ENCODE data around the gene ADAMTS3. TPM values are rescaled to one million over a fixed set of nuclear protein-coding genes. Genes with fewer than 3 reads are reported as not detected.

ADAMTS3 gene
- total RNA-seq, 8 experiments from 2014 or later, result 0.85 to 90.7 (median 5.3) TPM

- Histone ChIP-seq H3K27ac (no peak overlapping the region), H3K4me3 (no peak overlapping the region), H3K4me1 (replicated peaks in 1 of 2) (no peaks in the 10 kb centered on the region)
- peak in 4 of 8 experiments; percentile 19 to 78 (median 31) for ATAC-seq (replicated peaks in 6 of 8)
- WGBS, 10 experiments, result 33 to 100% (median 63%) methylated on average over 1 to 3 of the region's 3 CpGs; no CpG with 5 or more reads in 1 of the 10 experiments
- in situ Hi-C loops (cut with MboI; ENCODE audit: low pct_unique_long_range_greater_than_20kb in 2 of 9, low sequenced_read_pairs in 9 of 9, unreplicated experiment in 9 of 9), result no loop called here
Measured at GRCh38 chr4:72410158-72410557, 158.9 kb downstream of the ADAMTS3 start.

GRCh38 chr4:72408568-72408967, 160.5 kb downstream of the ADAMTS3 start:
- H3K27ac ChIP-seq, result no peak overlapping the region
- no peak for ATAC-seq (replicated peaks in 6 of 8)
- H3K4me3 ChIP-seq, result no peak overlapping the region
- 20 to 80% (median 50%) methylated on average over 1 to 2 of the region's 4 CpGs; no CpG with 5 or more reads in 1 of the 10 experiments for WGBS, 10 experiments
- H3K4me1 ChIP-seq (replicated peaks in 1 of 2), result no peaks in the 10 kb centered on the region
- in situ Hi-C loops (cut with MboI; ENCODE audit: low pct_unique_long_range_greater_than_20kb in 2 of 9, low sequenced_read_pairs in 9 of 9, unreplicated experiment in 9 of 9), result no loop called here

- no peak overlapping the region for H3K27ac ChIP-seq
- ATAC-seq (replicated peaks in 6 of 8), result peak in 2 of 8 experiments; percentile 51 to 64
- in situ Hi-C loops (cut with MboI; ENCODE audit: low pct_unique_long_range_greater_than_20kb in 2 of 9, low sequenced_read_pairs in 9 of 9, unreplicated experiment in 9 of 9), result no loop called here
- H3K4me3 ChIP-seq, result no peak overlapping the region
- H3K4me1 ChIP-seq (replicated peaks in 1 of 2), result no peaks in the 10 kb centered on the region
Measured at GRCh38 chr4:72405417-72405816, 163.6 kb downstream of the ADAMTS3 start.

GRCh38 chr4:72397314-72397713, 171.7 kb downstream of the ADAMTS3 start:
- ATAC-seq (replicated peaks in 6 of 8), result no peak
- 60 to 100% (median 90%) methylated on average over 2 to 4 of the region's 7 CpGs; no CpG with 5 or more reads in 3 of the 10 experiments for WGBS, 10 experiments
- no peak overlapping the region for H3K4me3 ChIP-seq
- no peaks in the 10 kb centered on the region for H3K4me1 ChIP-seq (replicated peaks in 1 of 2)
- no peak overlapping the region for H3K27ac ChIP-seq
- in situ Hi-C loops (cut with MboI; ENCODE audit: low pct_unique_long_range_greater_than_20kb in 2 of 9, low sequenced_read_pairs in 9 of 9, unreplicated experiment in 9 of 9), result no loop called here

- WGBS, 10 experiments, result 0 to 91% (median 71%) methylated on average over 1 to 3 of the region's 3 CpGs
- in situ Hi-C loops (cut with MboI; ENCODE audit: low pct_unique_long_range_greater_than_20kb in 2 of 9, low sequenced_read_pairs in 9 of 9, unreplicated experiment in 9 of 9), result no loop called here
- no peaks in the 10 kb centered on the region for H3K4me1 ChIP-seq (replicated peaks in 1 of 2)
- H3K27ac ChIP-seq, result peak overlapping the region in 1 of 2 donors; percentile 3
- peak in 1 of 8 experiments; percentile 37 for ATAC-seq (replicated peaks in 6 of 8)
- no peak overlapping the region for H3K4me3 ChIP-seq
Measured at GRCh38 chr4:72394012-72394663, 174.9 kb downstream of the ADAMTS3 start.

- no peak overlapping the region for H3K4me3 ChIP-seq
- WGBS, 10 experiments, result 60 to 100% (median 100%) methylated on average over 1 to 2 of the region's 2 CpGs
- H3K27ac ChIP-seq, result no peak overlapping the region
- no peaks in the 10 kb centered on the region for H3K4me1 ChIP-seq (replicated peaks in 1 of 2)
- in situ Hi-C loops (cut with MboI; ENCODE audit: low pct_unique_long_range_greater_than_20kb in 2 of 9, low sequenced_read_pairs in 9 of 9, unreplicated experiment in 9 of 9), result no loop called here
- ATAC-seq (replicated peaks in 6 of 8), result no peak
Measured at GRCh38 chr4:72391281-72391680, 177.7 kb downstream of the ADAMTS3 start.

- no peak for ATAC-seq (replicated peaks in 6 of 8)
- Histone ChIP-seq H3K4me3 (no peak overlapping the region), H3K27ac (no peak overlapping the region), H3K4me1 (replicated peaks in 1 of 2) (no peaks in the 10 kb centered on the region)
- WGBS, 10 experiments, result 83 to 100% (median 100%) methylated on average over 1 of the region's 1 CpG; no CpG with 5 or more reads in 3 of the 10 experiments
- in situ Hi-C loops (cut with MboI; ENCODE audit: low pct_unique_long_range_greater_than_20kb in 2 of 9, low sequenced_read_pairs in 9 of 9, unreplicated experiment in 9 of 9), result no loop called here
Measured at GRCh38 chr4:72390409-72390808, 178.6 kb downstream of the ADAMTS3 start.

GRCh38 chr4:72388521-72388920, 180.5 kb downstream of the ADAMTS3 start:
- WGBS, 10 experiments, result 63 to 100% (median 100%) methylated on average over 1 of the region's 1 CpG; no CpG with 5 or more reads in 1 of the 10 experiments
- no peak for ATAC-seq (replicated peaks in 6 of 8)
- in situ Hi-C loops (cut with MboI; ENCODE audit: low pct_unique_long_range_greater_than_20kb in 2 of 9, low sequenced_read_pairs in 9 of 9, unreplicated experiment in 9 of 9), result no loop called here
- Histone ChIP-seq H3K27ac (no peak overlapping the region), H3K4me3 (no peak overlapping the region), H3K4me1 (replicated peaks in 1 of 2) (no peaks in the 10 kb centered on the region)

- no peak for ATAC-seq (replicated peaks in 6 of 8)
- Histone ChIP-seq H3K4me3 (no peak overlapping the region), H3K27ac (no peak overlapping the region), H3K4me1 (replicated peaks in 1 of 2) (peaks cover 0 to 4% of the 10 kb centered on the region in 2 donors)
- in situ Hi-C loops (cut with MboI; ENCODE audit: low pct_unique_long_range_greater_than_20kb in 2 of 9, low sequenced_read_pairs in 9 of 9, unreplicated experiment in 9 of 9), result no loop called here
- 0 to 100% (median 50%) methylated on average over 1 of the region's 1 CpG; no CpG with 5 or more reads in 7 of the 10 experiments for WGBS, 10 experiments
Measured at GRCh38 chr4:72387959-72388358, 181.1 kb downstream of the ADAMTS3 start.

GRCh38 chr4:72383439-72383838, 185.6 kb downstream of the ADAMTS3 start:
- Histone ChIP-seq H3K27ac (no peak overlapping the region), H3K4me1 (replicated peaks in 1 of 2) (peaks cover 0 to 4% of the 10 kb centered on the region in 2 donors), H3K4me3 (no peak overlapping the region)
- 0 to 90% (median 52%) methylated on average over 1 to 3 of the region's 3 CpGs for WGBS, 10 experiments
- in situ Hi-C loops (cut with MboI; ENCODE audit: low pct_unique_long_range_greater_than_20kb in 2 of 9, low sequenced_read_pairs in 9 of 9, unreplicated experiment in 9 of 9), result no loop called here
- peak in 1 of 8 experiments; percentile 57 for ATAC-seq (replicated peaks in 6 of 8)

GRCh38 chr4:72378901-72379300, 190.1 kb downstream of the ADAMTS3 start:
- Histone ChIP-seq H3K4me3 (no peak overlapping the region), H3K27ac (no peak overlapping the region), H3K4me1 (replicated peaks in 1 of 2) (peaks cover 0 to 4% of the 10 kb centered on the region in 2 donors)
- peak in 1 of 8 experiments; percentile 42 for ATAC-seq (replicated peaks in 6 of 8)
- WGBS, 10 experiments, result 13 to 100% (median 67%) methylated on average over 1 to 2 of the region's 2 CpGs; no CpG with 5 or more reads in 1 of the 10 experiments
- in situ Hi-C loops (cut with MboI; ENCODE audit: low pct_unique_long_range_greater_than_20kb in 2 of 9, low sequenced_read_pairs in 9 of 9, unreplicated experiment in 9 of 9), result no loop called here

- Histone ChIP-seq H3K4me1 (replicated peaks in 1 of 2) (no peaks in the 10 kb centered on the region), H3K27ac (no peak overlapping the region), H3K4me3 (no peak overlapping the region)
- WGBS, 10 experiments, result 27 to 100% (median 84%) methylated on average over 1 to 5 of the region's 5 CpGs
- in situ Hi-C loops (cut with MboI; ENCODE audit: low pct_unique_long_range_greater_than_20kb in 2 of 9, low sequenced_read_pairs in 9 of 9, unreplicated experiment in 9 of 9), result no loop called here
- ATAC-seq (replicated peaks in 6 of 8), result peak in 3 of 8 experiments; percentile 5 to 12 (median 6)
Measured at GRCh38 chr4:72377491-72378194, 191.4 kb downstream of the ADAMTS3 start.

- H3K4me3 ChIP-seq, result no peak overlapping the region
- no peak overlapping the region for H3K27ac ChIP-seq
- in situ Hi-C loops (cut with MboI; ENCODE audit: low pct_unique_long_range_greater_than_20kb in 2 of 9, low sequenced_read_pairs in 9 of 9, unreplicated experiment in 9 of 9), result no loop called here
- peak in 3 of 8 experiments; percentile 83 to 98 (median 87) for ATAC-seq (replicated peaks in 6 of 8)
- no peaks in the 10 kb centered on the region for H3K4me1 ChIP-seq (replicated peaks in 1 of 2)
Measured at GRCh38 chr4:72376901-72377300, 192.1 kb downstream of the ADAMTS3 start.

Measured in motor neuron (in vitro differentiated cells).